Stimulated activated CD8-positive, alpha-beta memory T cell treated with anti-CD3 and anti-CD28 coated beads, Interleukin-7, amount 100 ng/mL, for 1 hour (primary cell): ENCODE results near the gene MPV17L2.

Experiments
- DNase-seq, 2 donors: peaks; one replicate each; pipeline ENCODE4 v3.0.0-alpha.2; 2020; ENCODE audit warnings: low read depth in 2 of 2

Gene MPV17L2

DNA sequence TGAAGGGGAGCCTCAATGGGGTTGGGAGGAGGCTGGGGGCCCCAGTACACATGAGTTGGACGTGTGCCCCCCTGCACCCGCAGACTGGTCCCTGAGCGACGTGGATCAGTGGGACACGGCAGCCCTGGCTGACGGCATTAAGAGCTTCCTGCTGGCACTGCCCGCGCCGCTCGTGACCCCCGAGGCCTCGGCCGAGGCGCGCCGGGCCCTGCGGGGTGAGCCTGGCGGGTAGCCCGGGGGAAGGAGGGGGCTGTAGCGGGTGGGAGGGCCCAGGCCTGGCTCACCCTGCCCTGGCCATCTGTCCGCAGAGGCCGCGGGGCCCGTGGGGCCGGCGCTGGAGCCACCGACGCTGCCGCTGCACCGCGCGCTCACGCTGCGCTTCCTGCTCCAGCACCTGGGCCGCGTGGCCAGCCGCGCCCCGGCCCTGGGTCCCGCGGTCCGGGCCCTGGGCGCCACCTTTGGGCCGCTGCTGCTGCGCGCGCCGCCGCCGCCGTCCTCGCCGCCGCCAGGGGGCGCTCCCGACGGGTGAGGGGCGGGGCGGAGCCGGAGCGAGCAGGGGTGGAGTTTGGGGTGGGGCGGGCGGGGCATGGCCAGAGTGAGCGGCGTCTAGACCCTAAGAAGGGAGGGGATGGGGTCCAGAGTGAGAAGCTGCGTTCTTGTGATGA is 31.9 kb upstream of the MPV17L2 start:
- peak; percentile 62 to 70 for DNase-seq

DNA sequence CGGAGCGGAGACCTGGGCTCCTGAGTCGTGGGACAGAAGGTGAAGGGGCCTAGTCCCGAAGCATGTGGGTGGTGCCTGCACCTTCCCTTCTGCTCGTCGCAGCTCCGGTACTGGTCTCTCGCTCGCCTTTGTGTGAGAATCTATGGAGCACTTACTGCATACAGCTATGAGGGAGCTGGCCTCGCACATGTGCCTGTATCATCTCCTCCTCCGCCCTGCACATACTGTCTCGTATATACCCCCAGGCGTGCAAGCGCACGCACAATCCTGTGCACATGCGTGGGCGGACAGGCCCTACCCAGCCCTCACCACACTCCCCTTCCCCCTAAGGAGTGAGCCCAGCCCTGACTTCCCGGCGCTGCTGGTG is 31.4 kb upstream of the MPV17L2 start:
- DNase-seq, result no peak

GRCh38 chr19:18164072-18164471 is 28.9 kb upstream of the MPV17L2 start:
- no peak for DNase-seq

GRCh38 chr19:18165794-18166544 is 27.0 kb upstream of the MPV17L2 start:
- no peak for DNase-seq

- DNase-seq, result no peak
Measured at GRCh38 chr19:18167011-18167410, 26.0 kb upstream of the MPV17L2 start.

DNA sequence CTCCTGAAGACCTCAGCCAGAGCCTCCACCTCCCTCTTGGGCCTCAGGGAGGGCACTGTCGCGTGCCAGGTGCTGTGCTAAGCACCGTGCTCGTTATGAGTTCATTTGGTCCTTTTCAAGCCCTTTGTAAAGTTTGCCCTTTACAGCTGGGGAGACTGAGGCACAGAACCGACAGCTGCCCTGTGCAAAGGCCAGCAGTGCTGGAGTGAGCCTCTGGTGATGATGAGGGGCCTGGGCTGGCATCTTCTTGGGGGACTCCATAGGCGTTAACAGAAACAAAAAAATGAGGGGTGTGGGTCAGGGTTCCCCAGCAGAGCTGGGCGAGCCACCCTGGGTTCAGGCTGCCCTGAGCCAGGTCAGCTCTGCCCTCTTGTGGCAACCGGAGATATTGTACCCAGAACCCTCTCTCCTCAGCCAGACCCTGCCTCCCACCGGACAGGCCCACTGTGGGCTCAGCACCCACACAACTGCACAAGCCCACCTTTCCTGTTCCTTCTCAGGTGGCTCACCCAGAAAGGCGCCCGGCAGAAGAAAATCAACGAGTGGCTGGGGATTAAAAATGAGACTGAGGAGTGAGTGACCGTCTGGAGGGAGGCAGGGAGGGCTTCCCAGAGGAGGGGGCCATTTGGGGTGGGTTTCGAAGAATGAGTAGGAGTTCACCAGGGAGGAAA is 24.9 kb upstream of the MPV17L2 start:
- peak in 1 of 2 donors; percentile 31 for DNase-seq

- no peak for DNase-seq
Measured at GRCh38 chr19:18168673-18169381, 24.2 kb upstream of the MPV17L2 start.

- no peak for DNase-seq
Measured at GRCh38 chr19:18170714-18171255, 22.2 kb upstream of the MPV17L2 start.

GRCh38 chr19:18171605-18172327 is 21.3 kb upstream of the MPV17L2 start:
- DNase-seq, result no peak

- no peak for DNase-seq
Measured at GRCh38 chr19:18172331-18173053, 20.5 kb upstream of the MPV17L2 start.

DNA sequence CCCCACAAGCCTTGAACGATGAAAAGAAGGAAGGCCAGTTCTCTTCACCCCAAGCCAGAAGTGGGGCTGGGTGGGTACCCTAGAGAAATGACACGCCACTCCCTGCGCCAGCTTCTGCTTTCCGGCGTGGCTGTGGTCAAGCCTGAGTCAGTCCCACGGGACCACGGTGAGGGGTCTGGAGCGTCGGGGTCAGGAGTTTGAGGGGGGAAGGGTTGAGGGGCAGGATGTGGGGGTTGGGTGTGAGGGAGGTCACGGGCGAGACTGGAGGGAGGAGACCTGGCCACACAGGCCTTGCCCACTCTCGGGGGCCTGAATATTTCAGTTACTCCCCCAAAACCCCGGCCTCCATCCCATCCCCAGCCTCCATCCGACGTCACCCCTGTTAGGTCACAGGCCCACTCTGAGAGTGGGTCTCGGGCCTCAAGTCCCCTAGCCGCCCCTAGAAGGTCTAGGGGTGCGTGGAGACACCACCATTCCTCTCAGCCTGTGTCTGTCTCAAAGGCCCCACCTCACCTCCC is 19.9 kb upstream of the MPV17L2 start:
- DNase-seq, result no peak

DNA sequence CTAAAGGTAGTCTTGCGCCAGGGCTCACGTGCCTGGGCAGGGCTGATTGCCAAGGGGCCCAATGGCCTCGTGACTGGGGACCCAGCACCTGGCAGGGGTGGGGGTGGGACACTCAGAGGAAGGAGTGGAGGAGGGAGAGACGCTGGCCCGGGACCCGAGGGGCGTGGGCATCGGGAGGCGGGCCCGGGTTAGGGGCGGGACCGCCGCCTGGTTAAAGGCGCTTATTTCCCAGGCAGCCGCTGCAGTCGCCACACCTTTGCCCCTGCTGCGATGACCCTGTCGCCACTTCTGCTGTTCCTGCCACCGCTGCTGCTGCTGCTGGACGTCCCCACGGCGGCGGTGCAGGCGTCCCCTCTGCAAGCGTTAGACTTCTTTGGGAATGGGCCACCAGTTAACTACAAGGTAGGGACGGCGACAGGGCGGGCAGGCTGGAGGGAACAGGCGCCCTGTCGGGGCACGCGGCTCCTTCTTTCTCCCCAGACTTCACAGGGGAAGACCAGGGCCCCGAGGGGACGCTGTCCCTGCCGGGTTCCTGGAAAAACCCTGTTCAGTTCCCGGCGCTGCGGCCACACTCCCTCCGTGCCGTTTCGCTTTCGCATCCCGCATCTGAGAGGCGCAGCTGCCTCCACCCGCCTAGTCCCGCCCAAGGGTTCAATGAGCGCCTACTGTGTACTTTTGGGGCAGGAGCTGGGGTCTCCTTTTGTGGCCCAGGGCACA is 19.3 kb upstream of the MPV17L2 start, which contains the start of gene IFI30:
IFI30 (plus strand) TSS at position 242 of the 717 bp plus-strand sequence; CDS start at position 271, 29 bp downstream.
- DNase-seq, result peak in 1 of 2 donors; percentile 27

DNA sequence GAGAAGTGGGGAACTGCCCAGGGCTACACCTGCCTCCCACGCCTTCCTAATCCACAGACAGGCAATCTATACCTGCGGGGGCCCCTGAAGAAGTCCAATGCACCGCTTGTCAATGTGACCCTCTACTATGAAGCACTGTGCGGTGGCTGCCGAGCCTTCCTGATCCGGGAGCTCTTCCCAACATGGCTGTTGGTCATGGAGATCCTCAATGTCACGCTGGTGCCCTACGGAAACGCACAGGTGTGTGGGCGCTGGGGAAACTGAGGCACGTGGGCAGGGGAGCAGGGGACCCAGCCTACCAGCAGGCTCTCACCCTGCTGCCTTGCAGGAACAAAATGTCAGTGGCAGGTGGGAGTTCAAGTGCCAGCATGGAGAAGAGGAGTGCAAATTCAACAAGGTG is 18.0 kb upstream of the MPV17L2 start:
- no peak for DNase-seq

- no peak for DNase-seq
Measured at GRCh38 chr19:18176367-18177310, 16.4 kb upstream of the MPV17L2 start.

GRCh38 chr19:18179957-18180356 is 13.1 kb upstream of the MPV17L2 start:
- no peak for DNase-seq

GRCh38 chr19:18183529-18183928 is 9.5 kb upstream of the MPV17L2 start:
- no peak for DNase-seq

DNA sequence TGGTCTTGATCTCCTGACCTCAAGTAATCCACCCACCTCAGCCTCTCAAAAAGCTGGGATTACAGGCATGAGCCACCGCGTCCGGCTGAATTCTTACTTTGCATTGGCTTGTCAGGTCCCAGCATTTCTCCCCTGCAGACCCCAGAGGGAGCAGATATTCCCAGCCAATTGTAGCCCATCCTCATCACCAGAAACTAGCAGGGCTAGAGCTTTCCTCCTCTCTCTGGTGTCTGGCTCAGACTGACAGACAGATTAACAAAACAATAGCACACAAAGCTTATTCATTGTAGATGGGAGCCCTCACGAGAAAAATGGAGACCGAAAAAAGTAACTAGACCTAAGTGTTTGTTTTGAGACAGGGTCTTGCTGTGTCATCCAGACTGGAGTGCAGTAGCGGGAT is 7.5 kb upstream of the MPV17L2 start:
- DNase-seq, result no peak

GRCh38 chr19:18190278-18190677 is 2.7 kb upstream of the MPV17L2 start:
- DNase-seq, result no peak
